Gastroesophageal sphincter (tissue), 4 donors: ENCODE data around the gene TLE6. TPM values are rescaled to one million over a fixed set of nuclear protein-coding genes. Genes with fewer than 3 reads are reported as not detected.
"Not testable (repeated sequence)": the region's sequence is repeated elsewhere in the genome, so short reads cannot be mapped to it uniquely, and the experiment has no call there.

ENCODE experiments used
- ATAC-seq: fragments of 150-250 bp; one replicate; pipeline ENCODE4 v1.9.1; 2016; ENCODE audit warnings: mild to moderate bottlenecking, moderate library complexity
- H3K27ac ChIP-seq, 4 donors: fragments of 200-600 bp; sonication (generic) in 3 of 4; 1 replicate in 3 of 4; 2 replicates in 1 of 4; pipeline ENCODE4 v1.5.1; 2016 to 2019
- H3K27me3 ChIP-seq: fragments of 200-600 bp; sonication (generic); one replicate; pipeline ENCODE4 v1.5.1; 2019
- H3K36me3 ChIP-seq, 2 donors: fragments of 200-600 bp; sonication (generic); one replicate each; pipeline ENCODE4 v1.5.1; 2019; ENCODE audit warnings: control low read depth in 1 of 2
- H3K4me1 ChIP-seq, 3 donors: fragments of 200-600 bp; sonication (generic); 1 replicate in 2 of 3; 2 replicates in 1 of 3; pipeline ENCODE4 v1.5.1; 2016 to 2019; ENCODE audit warnings: control low read depth in 2 of 3
- H3K4me3 ChIP-seq, 2 donors: fragments of 200-600 bp; sonication (generic); one replicate each; pipeline ENCODE4 v1.5.1; 2019; ENCODE audit warnings: mild to moderate bottlenecking in 1 of 2, moderate library complexity in 1 of 2
- H3K9me3 ChIP-seq, 3 donors: fragments of 200-600 bp; sonication (generic); one replicate each; pipeline ENCODE4 v1.5.1; 2017 to 2019; ENCODE audit warnings: control low read depth in 2 of 3
- CTCF ChIP-seq, 4 experiments: fragments of 200-600 bp in 2 of 4; fragments of 450-650 bp in 2 of 4; sonication (generic) in 1 of 4; IDR thresholded peaks; one replicate each; pipeline ENCODE4 v1.5.1; 2017 to 2019; ENCODE audit warnings: antibody characterized with exemption in 4 of 4, mild to moderate bottlenecking in 2 of 4, moderate library complexity in 2 of 4
- EP300 ChIP-seq: sonication (generic); formaldehyde crosslinking; IDR thresholded peaks from one replicate; pipeline ENCODE4 v1.6.1; 2017; ENCODE audit warnings: antibody characterized with exemption, mild to moderate bottlenecking
- POLR2A ChIP-seq, 2 donors: fragments of 450-650 bp; IDR thresholded peaks; one replicate each; pipeline ENCODE4 v1.6.1; 2017; ENCODE audit warnings: antibody characterized with exemption in 2 of 2, mild to moderate bottlenecking in 2 of 2, moderate library complexity in 1 of 2
- POLR2AphosphoS5 ChIP-seq: sonication (generic); formaldehyde crosslinking; IDR thresholded peaks from one replicate; pipeline ENCODE4 v1.6.1; 2017; ENCODE audit warnings: antibody characterized with exemption
- WGBS, 2 donors: methylation state at CpG; one replicate each; pipeline ENCODE4 v1.1.5; 2018; ENCODE audit warnings: low coverage in 1 of 2; 5-methylcytosine and 5-hydroxymethylcytosine counted together
- total RNA-seq, 4 donors: library from RNA; depleted of rRNA; stranded (reverse); fragments of >200 nt; gene quantifications; one replicate each; pipeline ENCODE4 v1.1.0, GENCODE V29; 2016

Gene TLE6
- total RNA-seq, result under 1 TPM in 3 of 4 donors, not detected in 1; 0.19 to 0.64 (median 0.40) TPM

- Histone ChIP-seq H3K27ac (peak within 1 kb of the TSS in 3 of 4 donors; percentile 57 to 76 (median 71)), H3K27me3 (no peaks in the 10 kb centered on the region), H3K4me1 (peaks cover 4 to 72% (median 45%) of the 10 kb centered on the region in 3 donors), H3K4me3 (peak within 1 kb of the TSS; percentile 33 to 53), H3K9me3 (no peaks in the 10 kb centered on the region), H3K36me3 (no peaks in the 10 kb centered on the region)
- no peak for TF ChIP-seq CTCF (IDR thresholded peaks at IDR 0.05)
- peak; percentile 53 for TF ChIP-seq POLR2AphosphoS5
- 0 to 1% methylated on average over 5 to 9 of the region's 51 CpGs for WGBS, 2 donors
- ATAC-seq, result peak; percentile 92
Measured at GRCh38 chr19:2977001-2977745, at the start of gene TLE6. TSS of gene TLE6 (plus strand) at chr19:2977564. CDS start at chr19:2978234, 670 bp downstream.

- no peak for ATAC-seq
- peaks cover 0 to 39% (median 9%) of the 10 kb centered on the region in 3 donors for H3K9me3 ChIP-seq
- WGBS, 2 donors, result 91 to 100% methylated on average over 13 to 17 of the region's 18 CpGs
- no peaks in the 10 kb centered on the region for H3K4me1 ChIP-seq
- no peak overlapping the region for H3K4me3 ChIP-seq
- H3K27me3 ChIP-seq, result no peaks in the 10 kb centered on the region
- H3K36me3 ChIP-seq, result peaks cover 6 to 81% of the 10 kb centered on the region in 2 donors
- TF ChIP-seq CTCF (IDR thresholded peaks at IDR 0.05) (no peak), POLR2A (IDR thresholded peaks at IDR 0.05) (no peak), EP300 (no peak), POLR2AphosphoS5 (no peak)
- no peak overlapping the region for H3K27ac ChIP-seq
Measured at GRCh38 chr19:2933490-2933910, 43.9 kb upstream of the TLE6 start.

- H3K4me3 ChIP-seq, H3K4me1 ChIP-seq, H3K27me3 ChIP-seq, H3K27ac ChIP-seq, ATAC-seq: not testable (repeated sequence)
- 92 to 100% methylated on average over 1 to 4 of the region's 4 CpGs for WGBS, 2 donors
- peaks cover 0 to 39% (median 9%) of the 10 kb centered on the region in 3 donors for H3K9me3 ChIP-seq
- H3K36me3 ChIP-seq, result peaks cover 6 to 83% of the 10 kb centered on the region in 2 donors
Measured at GRCh38 chr19:2935863-2936262, 41.5 kb upstream of the TLE6 start.

GRCh38 chr19:2942928-2943640 is 34.3 kb upstream of the TLE6 start:
- Histone ChIP-seq H3K27ac (no peak overlapping the region), H3K4me3 (no peak overlapping the region), H3K9me3 (no peaks in the 10 kb centered on the region), H3K27me3 (no peaks in the 10 kb centered on the region), H3K4me1 (peaks cover 0 to 19% (median 7%) of the 10 kb centered on the region in 3 donors), H3K36me3 (peaks cover 0 to 16% of the 10 kb centered on the region in 2 donors)
- no peak for TF ChIP-seq POLR2AphosphoS5
- no peak for TF ChIP-seq EP300
- no peak for TF ChIP-seq CTCF (IDR thresholded peaks at IDR 0.05)
- TF ChIP-seq POLR2A (IDR thresholded peaks at IDR 0.05), result no peak
- ATAC-seq, result no peak
- 76 to 78% methylated on average over 7 to 14 of the region's 14 CpGs for WGBS, 2 donors

- Histone ChIP-seq H3K27ac (peak overlapping the region in 3 of 4 donors; percentile 92 to 95 (median 93)), H3K27me3 (no peaks in the 10 kb centered on the region), H3K4me1 (peaks cover 0 to 25% (median 9%) of the 10 kb centered on the region in 3 donors), H3K4me3 (peak overlapping the region; percentile 73 to 93), H3K9me3 (no peaks in the 10 kb centered on the region), H3K36me3 (peaks cover 0 to 3% of the 10 kb centered on the region in 2 donors)
- TF ChIP-seq EP300, result no peak
- TF ChIP-seq CTCF (IDR thresholded peaks at IDR 0.05), result no peak
- no peak for TF ChIP-seq POLR2AphosphoS5
- TF ChIP-seq POLR2A (IDR thresholded peaks at IDR 0.05), result no peak
- ATAC-seq, result no peak
- 0 to 10% methylated on average over 6 to 7 of the region's 23 CpGs for WGBS, 2 donors
Measured at GRCh38 chr19:2944403-2944774, 33.0 kb upstream of the TLE6 start.
